ENCODE measurements around the gene CDH4.

DNA sequence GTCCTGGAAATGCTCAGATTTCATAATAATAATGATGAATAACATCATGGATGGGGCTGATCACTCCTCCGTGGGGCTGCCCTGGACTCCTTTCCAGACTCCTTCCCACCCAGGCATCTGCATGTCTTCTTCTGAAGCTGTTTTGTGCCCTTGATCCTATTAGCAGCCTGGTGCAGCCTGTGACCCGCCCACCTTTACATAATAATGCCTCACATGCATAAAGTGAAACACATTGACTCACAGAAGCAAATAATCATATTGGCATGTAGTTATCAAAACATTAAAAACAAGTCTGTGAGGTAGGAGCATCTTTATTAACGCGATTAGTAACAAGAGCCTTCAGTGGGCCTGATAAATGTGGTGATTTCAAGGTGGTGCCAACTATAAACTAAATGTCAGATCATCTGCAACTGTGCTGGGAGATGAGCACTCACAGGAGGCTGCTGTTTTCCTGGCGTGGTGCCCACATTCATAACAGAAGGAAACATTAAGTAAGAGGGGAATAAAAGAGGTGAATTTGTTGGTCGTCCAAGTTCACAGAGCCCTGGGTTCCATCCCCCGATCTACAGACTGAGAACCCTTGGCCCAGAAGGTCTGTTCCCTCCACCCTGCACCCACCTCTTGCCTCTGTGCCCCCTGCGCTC, 344.7 kb downstream of the CDH4 start:
- TF ChIP-seq POLR2A (IDR thresholded peaks at IDR 0.05) (no peak), EP300 (IDR thresholded peaks at IDR 0.05) (no peak), POLR2AphosphoS5 (IDR thresholded peaks at IDR 0.05) (no peak)
- TF ChIP-seq, protein P1, sequence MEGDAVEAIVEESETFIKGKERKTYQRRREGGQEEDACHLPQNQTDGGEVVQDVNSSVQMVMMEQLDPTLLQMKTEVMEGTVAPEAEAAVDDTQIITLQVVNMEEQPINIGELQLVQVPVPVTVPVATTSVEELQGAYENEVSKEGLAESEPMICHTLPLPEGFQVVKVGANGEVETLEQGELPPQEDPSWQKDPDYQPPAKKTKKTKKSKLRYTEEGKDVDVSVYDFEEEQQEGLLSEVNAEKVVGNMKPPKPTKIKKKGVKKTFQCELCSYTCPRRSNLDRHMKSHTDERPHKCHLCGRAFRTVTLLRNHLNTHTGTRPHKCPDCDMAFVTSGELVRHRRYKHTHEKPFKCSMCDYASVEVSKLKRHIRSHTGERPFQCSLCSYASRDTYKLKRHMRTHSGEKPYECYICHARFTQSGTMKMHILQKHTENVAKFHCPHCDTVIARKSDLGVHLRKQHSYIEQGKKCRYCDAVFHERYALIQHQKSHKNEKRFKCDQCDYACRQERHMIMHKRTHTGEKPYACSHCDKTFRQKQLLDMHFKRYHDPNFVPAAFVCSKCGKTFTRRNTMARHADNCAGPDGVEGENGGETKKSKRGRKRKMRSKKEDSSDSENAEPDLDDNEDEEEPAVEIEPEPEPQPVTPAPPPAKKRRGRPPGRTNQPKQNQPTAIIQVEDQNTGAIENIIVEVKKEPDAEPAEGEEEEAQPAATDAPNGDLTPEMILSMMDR (IDR thresholded peaks at IDR 0.05), result no peak

All from sigmoid colon (tissue), 4 donors.